ENCODE measurements around the gene ZBTB3.

Gene ZBTB3

DNA sequence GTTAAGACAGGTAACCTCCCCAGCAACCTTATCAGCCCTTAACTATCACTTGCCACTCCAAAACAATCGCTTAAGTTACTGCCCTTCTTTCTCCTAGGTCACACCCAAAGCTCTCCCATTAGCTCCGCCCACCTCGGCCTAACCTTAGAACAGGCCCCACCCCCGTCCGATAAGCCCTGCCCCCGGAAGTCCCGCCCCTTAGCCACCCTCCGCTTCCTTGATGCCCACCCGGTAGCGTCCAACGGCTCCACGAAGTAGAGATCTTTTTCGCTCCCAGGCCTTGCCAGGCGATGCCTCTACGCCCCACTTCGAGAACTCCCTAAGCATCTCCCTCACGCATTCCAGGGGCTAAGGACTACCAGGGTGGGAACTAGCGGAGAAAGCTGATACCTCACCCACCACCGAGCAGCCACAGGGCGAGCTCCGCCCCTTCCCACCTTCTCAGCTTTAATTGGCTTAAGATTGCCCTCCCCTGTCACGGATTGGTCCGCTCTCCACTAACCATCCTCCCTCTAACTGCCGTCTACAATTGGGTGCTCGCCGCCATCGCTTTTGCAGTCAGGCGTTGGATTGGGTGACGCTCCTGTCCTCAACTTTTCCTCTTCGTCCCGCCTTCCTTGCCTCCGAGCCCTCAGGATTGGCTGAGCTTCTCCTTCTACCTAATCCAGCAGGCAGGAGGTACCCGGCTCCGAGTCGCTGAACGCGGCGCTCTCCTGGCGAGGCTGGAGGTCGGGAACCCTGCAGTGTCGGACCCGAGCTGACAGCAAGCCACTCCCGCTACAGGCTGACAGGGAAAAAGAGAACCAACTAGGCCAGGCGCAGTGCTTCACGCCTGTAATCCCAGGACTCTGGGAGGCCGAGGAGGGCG is at the start of gene ZBTB3:
Gene ZBTB3, minus strand, starts transcription at position 425 of the 868 bp plus-strand sequence. CDS start 496 bp downstream, outside the sequence.
- peak within 1 kb of the TSS; percentile 88 for H3K4me3 Mint-ChIP-seq
- no peaks in the 10 kb centered on the region for H3K27me3 Mint-ChIP-seq
- H3K36me3 Mint-ChIP-seq (ENCODE audit: insufficient read depth), result peaks cover 12% of the 10 kb centered on the region
- ATAC-seq (replicated peaks; ENCODE audit: extremely low read depth, poor library complexity, severe bottlenecking), result peak; percentile 97
- peak within 1 kb of the TSS; percentile 88 for H3K27ac Mint-ChIP-seq (ENCODE audit: low read depth)
- DNase-seq (ENCODE audit: low spot score in 2 of 2), result peak; percentile 92 to 96
- no peaks in the 10 kb centered on the region for H3K9me3 Mint-ChIP-seq
- peaks cover 14% of the 10 kb centered on the region for H3K4me1 Mint-ChIP-seq

DNA sequence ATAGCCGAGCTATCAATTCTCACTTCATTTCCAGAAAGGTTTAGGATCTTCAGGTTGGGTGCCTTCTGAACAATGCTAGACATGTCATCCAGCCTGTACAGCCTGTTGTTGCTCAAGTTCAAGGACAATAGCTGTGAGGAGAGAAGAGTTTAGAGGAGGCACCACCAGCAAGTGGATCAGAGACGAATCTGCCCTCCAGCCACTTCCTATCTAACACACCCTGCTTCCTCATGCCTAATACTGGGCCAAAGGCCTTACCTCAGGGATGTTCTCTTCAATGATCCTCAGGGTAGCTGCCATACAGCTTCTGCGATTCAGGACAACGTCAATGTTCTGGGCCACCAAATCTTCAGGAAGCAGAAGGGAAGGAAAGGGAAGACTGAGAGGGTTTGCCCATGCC is 47.1 kb upstream of the ZBTB3 start:
- Mint-ChIP-seq H3K9me3 (no peaks in the 10 kb centered on the region), H3K4me3 (no peak overlapping the region), H3K27me3 (no peaks in the 10 kb centered on the region), H3K4me1 (peaks cover 33% of the 10 kb centered on the region), H3K36me3 (ENCODE audit: insufficient read depth) (peaks cover 84% of the 10 kb centered on the region), H3K27ac (ENCODE audit: low read depth) (no peak overlapping the region)
- ATAC-seq (replicated peaks; ENCODE audit: extremely low read depth, poor library complexity, severe bottlenecking), result no peak
- DNase-seq (ENCODE audit: low spot score in 2 of 2), result no peak

GRCh38 chr11:62799486-62799885 is 45.5 kb upstream of the ZBTB3 start:
- H3K9me3 Mint-ChIP-seq, result no peaks in the 10 kb centered on the region
- peak overlapping the region; percentile 87 for H3K27ac Mint-ChIP-seq (ENCODE audit: low read depth)
- H3K27me3 Mint-ChIP-seq, result no peaks in the 10 kb centered on the region
- H3K36me3 Mint-ChIP-seq (ENCODE audit: insufficient read depth), result peaks cover 89% of the 10 kb centered on the region
- no peak overlapping the region for H3K4me3 Mint-ChIP-seq
- peaks cover 26% of the 10 kb centered on the region for H3K4me1 Mint-ChIP-seq
- no peak for ATAC-seq (replicated peaks; ENCODE audit: extremely low read depth, poor library complexity, severe bottlenecking)
- no peak for DNase-seq (ENCODE audit: low spot score in 2 of 2)

DNA sequence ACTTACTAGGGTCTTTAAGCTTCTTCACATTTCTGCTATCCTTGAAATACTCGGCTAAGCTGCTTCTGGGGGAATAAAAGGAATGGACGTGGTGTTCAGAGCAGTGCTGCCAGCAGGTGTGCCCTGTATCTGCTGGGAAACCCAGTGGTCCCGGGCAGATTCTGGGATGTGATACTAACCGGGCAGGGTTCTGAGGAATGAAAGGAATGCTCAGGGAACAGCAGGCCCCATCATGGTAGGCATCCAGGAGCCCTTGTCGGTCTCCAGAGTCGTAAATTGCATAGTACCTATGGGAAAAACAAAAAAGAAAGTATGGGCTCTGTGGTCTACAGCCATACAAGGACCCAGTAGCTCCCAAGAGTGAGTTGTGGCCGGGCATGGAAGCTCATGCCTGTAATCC is 42.3 kb upstream of the ZBTB3 start:
- H3K4me1 Mint-ChIP-seq, result peaks cover 34% of the 10 kb centered on the region
- no peak overlapping the region for H3K27ac Mint-ChIP-seq (ENCODE audit: low read depth)
- H3K4me3 Mint-ChIP-seq, result no peak overlapping the region
- H3K9me3 Mint-ChIP-seq, result no peaks in the 10 kb centered on the region
- no peaks in the 10 kb centered on the region for H3K27me3 Mint-ChIP-seq
- ATAC-seq (replicated peaks; ENCODE audit: extremely low read depth, poor library complexity, severe bottlenecking) (no peak), DNase-seq (ENCODE audit: low spot score in 2 of 2) (no peak)
- H3K36me3 Mint-ChIP-seq (ENCODE audit: insufficient read depth), result peaks cover 85% of the 10 kb centered on the region

DNA sequence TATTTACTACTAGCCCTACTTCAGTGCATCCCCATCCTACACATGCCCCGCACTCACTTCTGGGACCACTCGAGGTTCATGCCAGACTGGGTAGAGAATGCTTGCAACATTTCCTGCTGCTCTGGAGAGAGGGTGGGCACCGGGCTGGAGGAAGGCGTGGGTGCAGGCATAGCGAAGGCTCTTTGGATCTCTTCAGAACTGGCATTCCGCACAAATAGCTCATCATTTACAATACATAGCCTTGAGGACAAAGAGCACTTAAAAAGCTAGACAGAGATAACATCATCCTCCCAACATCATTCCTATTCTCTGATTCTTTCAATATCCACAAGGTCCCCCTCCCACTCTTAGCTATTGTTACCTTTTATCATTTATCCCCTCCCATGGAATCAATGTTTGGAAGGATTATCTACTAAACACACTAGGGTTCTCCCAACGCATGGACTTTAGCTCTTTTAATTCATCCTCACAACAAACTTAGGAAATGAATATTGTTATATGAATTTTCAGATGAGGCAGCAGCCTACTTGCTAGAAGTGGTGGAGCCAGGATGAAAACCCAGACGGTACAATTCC is 40.3 kb upstream of the ZBTB3 start:
- Mint-ChIP-seq H3K4me1 (peaks cover 49% of the 10 kb centered on the region), H3K36me3 (ENCODE audit: insufficient read depth) (peaks cover 68% of the 10 kb centered on the region), H3K4me3 (no peak overlapping the region), H3K27ac (ENCODE audit: low read depth) (peak overlapping the region; percentile 29), H3K9me3 (no peaks in the 10 kb centered on the region), H3K27me3 (no peaks in the 10 kb centered on the region)
- DNase-seq (ENCODE audit: low spot score in 2 of 2) (no peak), ATAC-seq (replicated peaks; ENCODE audit: extremely low read depth, poor library complexity, severe bottlenecking) (no peak)

DNA sequence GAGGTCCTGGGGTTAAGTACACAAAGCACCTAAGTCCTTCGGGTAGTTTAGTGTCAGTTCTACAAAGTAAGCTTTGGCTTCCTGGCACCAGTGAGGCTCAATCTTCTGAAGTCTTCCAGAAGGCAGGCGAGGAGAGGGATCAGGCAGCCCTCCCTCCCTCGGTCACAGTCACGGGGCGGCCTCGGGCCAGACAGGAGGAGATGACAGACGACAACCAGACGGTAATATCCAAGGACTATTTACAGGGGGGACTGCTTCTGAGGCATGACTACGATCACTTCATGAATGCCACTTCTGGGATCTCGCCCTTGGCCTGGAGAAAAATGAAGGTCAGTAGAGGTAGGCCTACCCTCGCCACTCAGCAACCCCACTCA is 38.2 kb upstream of the ZBTB3 start:
- no peak for ATAC-seq (replicated peaks; ENCODE audit: extremely low read depth, poor library complexity, severe bottlenecking)
- Mint-ChIP-seq H3K9me3 (no peaks in the 10 kb centered on the region), H3K4me3 (peak overlapping the region; percentile 97), H3K4me1 (peaks cover 51% of the 10 kb centered on the region), H3K27ac (ENCODE audit: low read depth) (peak overlapping the region; percentile 83), H3K27me3 (no peaks in the 10 kb centered on the region), H3K36me3 (ENCODE audit: insufficient read depth) (peaks cover 54% of the 10 kb centered on the region)
- no peak for DNase-seq (ENCODE audit: low spot score in 2 of 2)

DNA sequence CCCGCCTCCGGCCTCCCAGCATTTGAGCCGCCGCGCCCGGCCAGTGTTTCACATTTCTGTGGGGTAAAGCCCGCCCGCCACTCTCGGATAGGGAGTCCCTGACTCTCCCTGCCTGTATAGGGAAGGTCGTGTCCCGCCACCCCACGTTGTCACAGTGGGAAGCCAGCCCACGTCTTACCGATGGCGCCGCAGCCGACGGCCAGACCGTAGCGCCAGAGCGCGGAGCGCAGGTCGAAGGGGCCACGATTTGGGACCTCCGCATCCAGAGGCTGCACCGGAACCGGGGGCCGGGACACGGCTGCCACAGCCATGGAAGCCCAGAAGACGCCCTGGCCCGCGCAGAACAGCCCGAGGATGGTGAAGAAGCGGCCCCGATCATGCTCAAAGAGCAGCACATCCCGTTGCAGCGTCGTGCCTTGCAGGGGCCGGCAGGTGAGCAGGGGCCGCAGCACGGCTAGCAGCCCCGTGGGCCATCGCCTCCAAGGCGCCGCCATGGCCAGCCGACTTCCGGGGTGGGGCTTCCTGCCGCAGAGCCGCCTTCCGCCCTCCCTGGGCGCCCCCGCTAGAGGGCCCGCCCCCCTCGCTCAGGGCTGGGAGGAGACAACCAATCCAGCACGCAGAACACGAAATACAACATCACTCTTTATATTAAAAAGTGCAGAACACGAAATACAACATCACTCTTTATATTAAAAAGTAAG is 37.7 kb upstream of the ZBTB3 start, which contains the start of gene TMEM223:
Gene TMEM223, minus strand, starts transcription at position 506 of the 701 bp plus-strand sequence. Its CDS starts 12 bp downstream, at position 494.
- H3K4me3 Mint-ChIP-seq, result peak within 1 kb of the TSS; percentile 97
- H3K36me3 Mint-ChIP-seq (ENCODE audit: insufficient read depth), result peaks cover 51% of the 10 kb centered on the region
- DNase-seq (ENCODE audit: low spot score in 2 of 2) (peak; percentile 80 to 83), ATAC-seq (replicated peaks; ENCODE audit: extremely low read depth, poor library complexity, severe bottlenecking) (peak; percentile 73)
- H3K9me3 Mint-ChIP-seq, result no peaks in the 10 kb centered on the region
- H3K27me3 Mint-ChIP-seq, result no peaks in the 10 kb centered on the region
- H3K4me1 Mint-ChIP-seq, result peaks cover 51% of the 10 kb centered on the region
- H3K27ac Mint-ChIP-seq (ENCODE audit: low read depth), result peak within 1 kb of the TSS; percentile 83

DNA sequence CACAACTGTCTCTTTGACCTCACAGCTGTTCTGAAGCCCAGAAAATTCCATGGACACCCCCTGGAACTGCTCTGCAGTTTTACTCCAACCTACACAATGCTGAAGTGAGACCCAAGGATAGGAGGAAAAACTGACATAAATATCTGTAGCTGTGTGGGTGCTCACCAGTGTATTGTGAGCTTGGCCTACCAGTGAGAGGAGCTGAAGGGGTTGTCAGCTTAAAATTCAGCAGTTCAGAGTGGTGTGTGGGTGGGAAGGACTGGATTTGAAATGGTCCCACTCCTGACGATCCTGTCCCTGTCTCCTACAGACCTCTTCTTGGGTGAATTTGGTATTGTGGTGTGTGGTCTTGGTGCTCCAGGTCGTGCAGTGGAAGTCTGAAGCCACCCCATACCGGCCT is 35.6 kb upstream of the ZBTB3 start:
- H3K27ac Mint-ChIP-seq (ENCODE audit: low read depth), result peak overlapping the region; percentile 74
- H3K9me3 Mint-ChIP-seq, result no peaks in the 10 kb centered on the region
- peaks cover 53% of the 10 kb centered on the region for H3K4me1 Mint-ChIP-seq
- ATAC-seq (replicated peaks; ENCODE audit: extremely low read depth, poor library complexity, severe bottlenecking) (no peak), DNase-seq (ENCODE audit: low spot score in 2 of 2) (no peak)
- no peaks in the 10 kb centered on the region for H3K27me3 Mint-ChIP-seq
- H3K36me3 Mint-ChIP-seq (ENCODE audit: insufficient read depth), result peaks cover 39% of the 10 kb centered on the region
- peak overlapping the region; percentile 97 for H3K4me3 Mint-ChIP-seq

DNA sequence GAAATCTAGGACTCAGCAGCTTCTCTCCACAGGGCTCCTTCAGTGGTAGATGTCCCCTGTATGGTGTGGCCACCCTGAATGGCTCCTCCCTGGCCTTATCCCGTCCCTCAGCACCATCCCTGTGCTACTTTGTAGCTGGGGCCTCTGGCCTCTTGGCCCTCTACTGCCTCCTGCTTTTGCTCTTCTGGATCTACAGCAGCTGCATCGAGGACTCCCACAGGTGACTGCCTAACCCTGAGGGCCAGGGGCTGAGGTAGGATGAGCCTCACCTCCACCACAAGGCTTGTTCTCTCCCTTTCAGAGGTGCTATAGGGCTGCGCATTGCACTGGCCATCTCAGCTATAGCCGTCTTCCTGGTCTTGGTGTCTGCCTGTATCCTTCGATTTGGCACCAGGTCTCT is 35.0 kb upstream of the ZBTB3 start:
- peak overlapping the region; percentile 97 for H3K4me3 Mint-ChIP-seq
- no peak for DNase-seq (ENCODE audit: low spot score in 2 of 2)
- H3K9me3 Mint-ChIP-seq, result no peaks in the 10 kb centered on the region
- peaks cover 48% of the 10 kb centered on the region for H3K4me1 Mint-ChIP-seq
- H3K27me3 Mint-ChIP-seq, result no peaks in the 10 kb centered on the region
- peak overlapping the region; percentile 74 for H3K27ac Mint-ChIP-seq (ENCODE audit: low read depth)
- ATAC-seq (replicated peaks; ENCODE audit: extremely low read depth, poor library complexity, severe bottlenecking), result no peak
- H3K36me3 Mint-ChIP-seq (ENCODE audit: insufficient read depth), result peaks cover 34% of the 10 kb centered on the region

DNA sequence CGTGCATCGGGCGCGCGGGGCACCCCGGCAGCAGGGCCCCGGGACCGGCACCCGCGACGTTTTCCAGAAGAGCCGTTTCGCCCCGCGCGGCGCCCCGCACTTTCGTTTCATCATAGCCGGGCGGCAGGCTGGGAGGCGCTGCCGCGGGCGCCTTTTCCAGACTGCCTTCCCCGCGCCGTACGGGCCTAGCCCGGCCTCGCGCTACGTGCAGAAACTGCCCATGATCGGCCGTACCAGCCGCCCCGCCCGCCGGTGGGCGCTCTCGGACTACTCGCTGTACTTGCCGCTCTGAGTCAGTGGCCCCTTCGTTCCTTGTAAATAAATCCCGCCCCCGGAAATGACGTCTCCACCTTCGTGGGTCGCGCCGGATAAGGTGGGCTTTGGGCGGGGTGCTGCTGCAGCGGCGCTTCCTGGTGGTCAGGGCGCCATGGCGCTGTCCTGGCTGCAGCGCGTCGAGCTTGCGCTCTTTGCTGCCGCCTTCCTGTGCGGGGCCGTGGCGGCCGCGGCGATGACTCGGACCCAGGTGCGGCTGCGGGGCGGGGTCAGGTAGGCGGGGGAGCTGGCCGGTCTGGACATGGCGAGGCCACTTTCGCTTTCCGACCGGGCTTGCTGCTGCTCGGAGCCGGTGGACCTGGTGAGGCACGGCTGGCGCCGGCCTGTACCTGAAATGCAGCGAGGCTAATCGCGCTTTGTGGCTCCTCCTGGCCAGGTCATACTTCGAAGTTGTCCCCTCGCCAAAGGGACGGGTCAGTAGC is 33.2 kb upstream of the ZBTB3 start, which contains the start of gene TMEM179B:
Gene TMEM179B, plus strand, starts transcription at position 398 of the 755 bp plus-strand sequence. Its CDS starts 30 bp downstream, at position 428.
- Mint-ChIP-seq H3K27ac (ENCODE audit: low read depth) (peak within 1 kb of the TSS; percentile 91), H3K4me1 (peaks cover 48% of the 10 kb centered on the region), H3K4me3 (peak within 1 kb of the TSS; percentile 97), H3K27me3 (no peaks in the 10 kb centered on the region), H3K36me3 (ENCODE audit: insufficient read depth) (peaks cover 30% of the 10 kb centered on the region), H3K9me3 (no peaks in the 10 kb centered on the region)
- ATAC-seq (replicated peaks; ENCODE audit: extremely low read depth, poor library complexity, severe bottlenecking) (peak; percentile 78), DNase-seq (ENCODE audit: low spot score in 2 of 2) (peak; percentile 95 to 97)

DNA sequence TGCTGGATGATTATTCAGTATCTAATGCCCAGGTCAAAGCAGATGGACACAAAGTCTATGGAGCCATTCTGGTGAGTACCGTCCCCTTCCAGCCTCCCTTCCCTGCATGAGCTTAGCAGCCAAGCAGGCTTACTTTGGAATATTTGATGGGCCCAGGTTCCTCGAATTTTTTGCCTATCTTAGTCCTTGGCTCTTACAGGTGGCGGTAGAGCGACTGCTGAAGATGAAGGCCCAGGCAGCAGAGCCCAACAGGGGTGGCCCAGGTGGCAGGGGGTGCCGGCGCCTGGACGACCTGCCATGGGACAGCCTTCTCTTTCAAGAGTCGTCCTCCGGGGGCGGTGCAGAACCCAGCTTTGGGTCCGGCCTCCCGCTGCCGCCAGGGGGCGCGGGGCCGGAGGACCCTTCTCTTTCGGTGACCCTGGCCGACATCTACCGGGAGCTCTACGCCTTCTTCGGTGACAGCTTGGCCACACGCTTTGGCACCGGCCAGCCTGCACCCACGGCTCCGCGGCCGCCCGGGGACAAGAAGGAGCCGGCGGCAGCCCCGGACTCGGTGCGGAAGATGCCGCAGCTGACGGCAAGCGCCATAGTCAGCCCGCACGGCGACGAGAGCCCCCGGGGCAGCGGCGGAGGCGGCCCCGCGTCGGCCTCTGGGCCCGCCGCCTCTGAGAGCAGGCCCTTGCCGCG is 32.5 kb upstream of the ZBTB3 start:
- Mint-ChIP-seq H3K9me3 (no peaks in the 10 kb centered on the region), H3K27me3 (no peaks in the 10 kb centered on the region), H3K4me1 (peaks cover 43% of the 10 kb centered on the region), H3K27ac (ENCODE audit: low read depth) (peak overlapping the region; percentile 91), H3K36me3 (ENCODE audit: insufficient read depth) (peaks cover 27% of the 10 kb centered on the region), H3K4me3 (peak overlapping the region; percentile 97)
- peak; percentile 75 for ATAC-seq (replicated peaks; ENCODE audit: extremely low read depth, poor library complexity, severe bottlenecking)
- DNase-seq (ENCODE audit: low spot score in 2 of 2), result peak; percentile 77 to 80

Data from central memory CD8-positive, alpha-beta T cell (primary cell).